Measurements from ENCODE around the gene LDHD. TPM values are rescaled to one million over a fixed set of nuclear protein-coding genes. Genes with fewer than 3 reads are reported as not detected.
A peak's percentile ranks its signal among the peaks of the same experiment; 100 is the strongest.

Gene LDHD
- 10 to 100 TPM in 5 of 6 donors, 1 to 10 TPM in 1; 7.8 to 35.6 (median 16.8) TPM for total RNA-seq

DNA sequence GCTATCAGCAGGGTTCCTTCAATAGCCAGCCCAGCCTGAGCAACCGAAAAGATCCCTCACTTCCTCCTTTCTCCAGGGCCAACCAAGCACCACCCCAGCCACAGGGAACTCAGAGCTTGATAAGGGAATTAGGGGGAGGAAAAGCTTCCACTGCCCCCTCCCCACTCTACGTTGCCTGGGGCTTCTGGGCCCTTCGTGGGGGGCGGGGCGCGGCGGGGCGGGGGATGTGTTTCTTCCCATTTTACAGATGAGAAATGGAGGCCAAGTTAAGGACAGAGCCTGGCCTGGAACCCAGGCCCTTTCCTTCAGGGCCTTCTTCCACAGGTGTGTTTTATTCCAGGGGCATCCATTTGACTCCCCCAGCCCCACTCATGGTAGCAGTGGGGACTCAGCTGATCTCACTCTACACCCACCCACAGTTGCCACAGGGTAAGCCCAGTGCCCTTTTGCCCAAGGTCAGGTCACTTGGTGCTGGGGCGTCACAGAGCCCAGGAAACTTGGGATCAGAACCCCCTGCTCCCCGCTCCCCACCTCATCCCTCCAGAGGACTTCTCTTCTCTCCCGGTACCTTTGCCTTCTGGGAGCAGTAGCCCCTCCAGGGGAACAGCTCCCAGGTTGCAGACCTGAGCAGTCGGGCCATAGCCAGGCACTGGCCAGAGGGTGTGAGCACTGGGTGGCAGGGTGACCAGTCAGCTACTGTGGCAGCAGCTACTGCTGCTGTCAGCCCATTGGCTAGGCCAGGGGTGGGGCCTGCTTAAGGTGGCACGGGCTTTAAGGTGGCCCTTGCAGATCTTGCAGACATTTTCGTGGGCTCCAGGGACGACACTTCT, at the start of gene LDHD:
LDHD (minus strand) TSS at position 700 of the 830 bp plus-strand sequence; CDS start at position 640, 60 bp downstream.
- H3K4me3 ChIP-seq: peak within 1 kb of the TSS; percentile 39 to 59 (median 50)
- peak in 3 of 4 donors; percentile 52 to 77 (median 57) for TF ChIP-seq POLR2A (IDR thresholded peaks at IDR 0.05)
- TF ChIP-seq, protein P1, sequence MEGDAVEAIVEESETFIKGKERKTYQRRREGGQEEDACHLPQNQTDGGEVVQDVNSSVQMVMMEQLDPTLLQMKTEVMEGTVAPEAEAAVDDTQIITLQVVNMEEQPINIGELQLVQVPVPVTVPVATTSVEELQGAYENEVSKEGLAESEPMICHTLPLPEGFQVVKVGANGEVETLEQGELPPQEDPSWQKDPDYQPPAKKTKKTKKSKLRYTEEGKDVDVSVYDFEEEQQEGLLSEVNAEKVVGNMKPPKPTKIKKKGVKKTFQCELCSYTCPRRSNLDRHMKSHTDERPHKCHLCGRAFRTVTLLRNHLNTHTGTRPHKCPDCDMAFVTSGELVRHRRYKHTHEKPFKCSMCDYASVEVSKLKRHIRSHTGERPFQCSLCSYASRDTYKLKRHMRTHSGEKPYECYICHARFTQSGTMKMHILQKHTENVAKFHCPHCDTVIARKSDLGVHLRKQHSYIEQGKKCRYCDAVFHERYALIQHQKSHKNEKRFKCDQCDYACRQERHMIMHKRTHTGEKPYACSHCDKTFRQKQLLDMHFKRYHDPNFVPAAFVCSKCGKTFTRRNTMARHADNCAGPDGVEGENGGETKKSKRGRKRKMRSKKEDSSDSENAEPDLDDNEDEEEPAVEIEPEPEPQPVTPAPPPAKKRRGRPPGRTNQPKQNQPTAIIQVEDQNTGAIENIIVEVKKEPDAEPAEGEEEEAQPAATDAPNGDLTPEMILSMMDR (IDR thresholded peaks at IDR 0.05): peak in 1 of 6 experiments; percentile 11
- TF ChIP-seq EP300 (IDR thresholded peaks at IDR 0.05): peak in 1 of 4 donors; percentile 18
- TF ChIP-seq POLR2AphosphoS5 (IDR thresholded peaks at IDR 0.05): peak; percentile 47 to 94
- peak within 1 kb of the TSS; percentile 26 to 85 (median 69) for H3K27ac ChIP-seq
- H3K4me1 ChIP-seq: peaks cover 18 to 43% (median 34%) of the 10 kb centered on the region in 4 donors
- H3K27me3 ChIP-seq: no peaks in the 10 kb centered on the region
- peaks cover 0 to 3% (median 0%) of the 10 kb centered on the region in 4 donors for H3K36me3 ChIP-seq
- peaks cover 0 to 4% (median 0%) of the 10 kb centered on the region in 4 donors for H3K9me3 ChIP-seq
- ATAC-seq (ENCODE audit: low FRiP score in 2 of 2) (peak; percentile 95 to 96), DNase-seq (peak; percentile 84 to 96)
- WGBS, 2 donors: 36 to 44% methylated on average over 13 to 14 of the region's 15 CpGs

DNA sequence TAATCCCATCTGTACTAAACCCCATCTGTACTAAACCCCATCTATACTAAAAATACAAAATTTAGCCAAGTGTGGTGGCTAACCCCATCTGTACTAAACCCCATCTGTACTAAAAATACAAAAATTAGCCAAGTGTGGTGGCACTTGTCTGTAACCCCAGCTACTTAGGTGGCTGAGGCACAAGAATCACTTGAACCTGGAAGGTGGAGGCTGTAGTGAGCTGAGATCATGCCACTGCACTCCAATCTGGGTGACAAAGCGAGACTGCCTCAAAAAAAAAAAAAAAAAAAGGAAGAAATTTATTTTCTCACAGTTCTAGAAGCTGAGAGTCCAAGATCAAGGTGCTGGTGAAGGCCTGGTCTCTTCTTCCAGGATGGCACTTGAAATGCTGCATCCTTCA, 43.8 kb upstream of the LDHD start:
- ATAC-seq (ENCODE audit: low FRiP score in 2 of 2) (no peak), DNase-seq (no peak)
- peaks cover 0 to 6% (median 3%) of the 10 kb centered on the region in 4 donors for H3K36me3 ChIP-seq
- H3K4me3 ChIP-seq: no peak overlapping the region
- 91 to 100% methylated on average over 1 of the region's 1 CpG for WGBS, 2 donors
- no peaks in the 10 kb centered on the region for H3K4me1 ChIP-seq
- peaks cover 0 to 3% (median 0%) of the 10 kb centered on the region in 4 donors for H3K9me3 ChIP-seq
- H3K27ac ChIP-seq: no peak overlapping the region
- H3K27me3 ChIP-seq: no peaks in the 10 kb centered on the region
- no peak for TF ChIP-seq EP300 (IDR thresholded peaks at IDR 0.05)
- TF ChIP-seq, protein P1 (IDR thresholded peaks at IDR 0.05): no peak
- no peak for TF ChIP-seq POLR2A (IDR thresholded peaks at IDR 0.05)

DNA sequence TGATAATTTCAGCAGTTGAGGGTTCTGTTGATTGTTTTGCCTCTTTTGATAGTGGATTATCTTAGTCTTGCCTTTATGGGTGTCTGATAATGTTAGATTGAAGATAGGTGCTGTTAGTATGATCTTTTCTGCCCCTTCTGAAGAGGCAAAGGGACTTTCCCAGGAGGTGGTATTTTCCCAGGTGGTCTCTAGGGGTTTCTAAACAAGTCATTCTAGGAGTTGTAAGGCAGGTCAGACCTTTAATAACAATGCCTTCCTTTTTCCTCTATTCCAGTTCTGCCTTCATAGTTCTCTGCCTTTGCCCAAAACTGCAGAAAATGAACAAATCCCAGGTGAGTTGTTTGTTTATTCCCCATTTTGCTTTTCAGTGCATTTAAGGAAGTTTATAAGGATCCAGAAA, 36.1 kb upstream of the LDHD start:
- Histone ChIP-seq H3K27ac (no peak overlapping the region), H3K36me3 (peaks cover 0 to 19% (median 9%) of the 10 kb centered on the region in 4 donors), H3K27me3 (no peaks in the 10 kb centered on the region), H3K4me1 (peaks cover 0 to 10% (median 6%) of the 10 kb centered on the region in 4 donors), H3K4me3 (no peak overlapping the region), H3K9me3 (peaks cover 5 to 10% (median 7%) of the 10 kb centered on the region in 4 donors)
- TF ChIP-seq POLR2AphosphoS5 (IDR thresholded peaks at IDR 0.05) (no peak), POLR2A (IDR thresholded peaks at IDR 0.05) (no peak), EP300 (IDR thresholded peaks at IDR 0.05) (no peak)
- TF ChIP-seq, protein P1 (IDR thresholded peaks at IDR 0.05): no peak
- DNase-seq (no peak), ATAC-seq (ENCODE audit: low FRiP score in 2 of 2) (no peak)

DNA sequence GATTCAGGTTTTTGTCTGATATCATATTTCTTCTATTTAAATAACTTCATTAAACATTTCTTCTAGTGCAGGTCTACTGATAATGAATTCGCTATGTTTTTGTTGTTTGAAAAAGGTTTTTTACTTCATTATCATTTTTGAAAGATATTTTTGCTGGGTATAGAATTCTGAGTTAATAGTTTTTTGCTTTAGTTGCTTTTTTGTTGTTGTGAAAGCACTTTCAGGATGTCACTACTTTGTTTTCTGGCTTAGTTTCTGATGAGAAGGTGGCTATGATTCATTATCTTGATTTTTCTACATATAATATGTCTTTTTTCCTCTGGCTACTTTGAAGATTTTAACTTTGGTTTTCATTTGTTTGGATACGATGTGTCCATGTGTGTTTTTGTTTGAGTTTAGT, 35.2 kb upstream of the LDHD start:
- 48 to 73% methylated on average over 2 of the region's 2 CpGs for WGBS, 2 donors

More for the DNA sequence above, 35.2 kb upstream of the LDHD start:
- DNase-seq (no peak), ATAC-seq (ENCODE audit: low FRiP score in 2 of 2) (no peak)
- TF ChIP-seq POLR2AphosphoS5 (IDR thresholded peaks at IDR 0.05): no peak
- TF ChIP-seq, protein P1 (IDR thresholded peaks at IDR 0.05): no peak
- no peak for TF ChIP-seq POLR2A (IDR thresholded peaks at IDR 0.05)
- no peak overlapping the region for H3K27ac ChIP-seq
- H3K9me3 ChIP-seq: peaks cover 5 to 10% (median 7%) of the 10 kb centered on the region in 4 donors
- H3K4me3 ChIP-seq: no peak overlapping the region
- peaks cover 0 to 19% (median 9%) of the 10 kb centered on the region in 4 donors for H3K36me3 ChIP-seq
- H3K27me3 ChIP-seq: no peaks in the 10 kb centered on the region
- peaks cover 0 to 10% (median 6%) of the 10 kb centered on the region in 4 donors for H3K4me1 ChIP-seq

Measured in upper lobe of left lung (tissue), 6 donors.